HepG2 (cell line): ENCODE data around the gene ZFPL1. TPM values are rescaled to one million over a fixed set of nuclear protein-coding genes. Genes with fewer than 3 reads are reported as not detected.

ENCODE experiments used
- ATAC-seq: fragments of 200-7000 bp; cut with Tn5 transposase; 3 replicates; pipeline ENCODE4 v1.9.1; 2020; ENCODE audit warnings: mild to moderate bottlenecking, moderate library complexity
- BruUV-seq: library from RNA; stranded (reverse); fragments of 400-500 nt; replicated peaks from 2 replicates; lab custom pipeline; 2021; lab: Mats Ljungman, UMichigan
- CTCF ChIA-PET: fragments of 300-600 bp; formaldehyde crosslinking; extraction: SDS; loops from one replicate; lab custom pipeline; 2021; ENCODE audit warnings: low total read pairs, inconsistent platforms, low intra/inter-chr PET ratio; lab: Yijun Ruan, JAX
- POLR2A ChIA-PET: fragments of 350-600 bp; sonication (Branson Sonifier 250); formaldehyde crosslinking; loops from one replicate; lab custom pipeline; 2020; ENCODE audit warnings: antibody characterized with exemption, inconsistent platforms; lab: Yijun Ruan, JAX
- DNase-seq: peaks from one replicate; pipeline ENCODE4 v3.0.0-alpha.2; 2015; ENCODE audit warnings: low spot score
- FAIRE-seq: peaks from 3 replicates; lab custom pipeline; 2011; peaks lifted over from hg19 to GRCh38; lab: Jason Lieb, UNC
- H2AFZ ChIP-seq: one replicate; pipeline ENCODE4 v1.6.1; 2011; ENCODE audit warnings: low read length, inconsistent platforms
- H3K27ac ChIP-seq: fragments of 300-600 bp; 3 replicates; pipeline ENCODE4 v1.8.0; 2011; ENCODE audit warnings: mixed run types, mild to moderate bottlenecking, mixed read lengths, low read length, inconsistent platforms; ENCODE audit not compliant: insufficient read depth; ENCODE audit errors: extremely low read length
- H3K27me3 ChIP-seq, 2 experiments: fragments of 200-600 bp in 1 of 2; 2 replicates in 1 of 2; 3 replicates in 1 of 2; pipeline versions ENCODE4 v1.6.0 to v1.8.0; 2011; ENCODE audit warnings: low read length in 2 of 2, mild to moderate bottlenecking in 2 of 2, moderate library complexity in 2 of 2, inconsistent platforms in 1 of 2; ENCODE audit not compliant: insufficient read depth in 2 of 2, control insufficient read depth in 1 of 2
- H3K36me3 ChIP-seq, 2 experiments: fragments of 200-600 bp in 1 of 2; replicated peaks in 1 of 2; 2 replicates in 1 of 2; 3 replicates in 1 of 2; pipeline versions ENCODE4 v1.5.1 to v1.8.0; 2011; ENCODE audit warnings: low read length in 2 of 2, inconsistent platforms in 1 of 2; ENCODE audit not compliant: insufficient read depth in 2 of 2, control insufficient read depth in 1 of 2
- H3K4me1 ChIP-seq: 2 replicates; pipeline ENCODE4 v1.5.1; 2012; ENCODE audit warnings: low read length, inconsistent platforms; ENCODE audit not compliant: insufficient read depth
- H3K4me2 ChIP-seq: 2 replicates; pipeline ENCODE4 v1.6.0; 2011; ENCODE audit warnings: low read depth, low read length, inconsistent platforms
- H3K4me3 ChIP-seq, 3 experiments: fragments of 200-600 bp in 1 of 3; sonication (generic), shearing (Covaris generic) in 1 of 3; replicated peaks in 1 of 3; 2 replicates each; pipeline ENCODE4 v1.5.1; 2011 to 2016; ENCODE audit warnings: low read length in 3 of 3, inconsistent platforms in 2 of 3, low read depth in 2 of 3, mild to moderate bottlenecking in 2 of 3, control low read depth in 1 of 3, mixed read lengths in 1 of 3; ENCODE audit not compliant: insufficient read depth in 1 of 3
- H3K79me2 ChIP-seq: one replicate; pipeline ENCODE4 v1.6.1; 2011; ENCODE audit warnings: low read length, inconsistent platforms; ENCODE audit not compliant: insufficient read depth
- H3K9ac ChIP-seq: 2 replicates; pipeline ENCODE4 v1.6.0; 2011; ENCODE audit warnings: mild to moderate bottlenecking, low read depth, low read length, inconsistent platforms; ENCODE audit not compliant: insufficient read depth
- H3K9me3 ChIP-seq: 2 replicates; pipeline ENCODE4 v1.5.1; 2012; ENCODE audit warnings: mild to moderate bottlenecking, low read length
- H4K20me1 ChIP-seq: 2 replicates; pipeline ENCODE4 v1.6.0; 2011; ENCODE audit warnings: inconsistent platforms, mild to moderate bottlenecking, low read length, moderate library complexity; ENCODE audit not compliant: insufficient read depth
- POLR2A ChIP-seq, 2 experiments: IDR thresholded peaks; 2 replicates each; pipeline ENCODE4 v1.6.1; 2011; ENCODE audit warnings: low read depth in 2 of 2, low read length in 2 of 2, mild to moderate bottlenecking in 1 of 2, moderate library complexity in 1 of 2; ENCODE audit not compliant: insufficient read depth in 1 of 2
- POLR2AphosphoS5 ChIP-seq: IDR thresholded peaks from 2 replicates; pipeline ENCODE4 v1.6.1; 2012; ENCODE audit warnings: low read depth, low read length
- RBFOX2 ChIP-seq: fragments of 200-400 bp; formaldehyde crosslinking; IDR thresholded peaks from 2 replicates; pipeline ENCODE4 v1.6.1; 2017; ENCODE audit warnings: low read depth, mild to moderate bottlenecking, low read length
- STAG1 ChIP-seq: sonication (generic); formaldehyde crosslinking; IDR thresholded peaks from 2 replicates; pipeline ENCODE4 v1.4.0; 2020; ENCODE audit warnings: missing genetic modification reagents
- WGBS: methylation state at CpG from one replicate; pipeline ENCODE4 v1.1.6; 2017; ENCODE audit warnings: low lambda C conversion rate; 5-methylcytosine and 5-hydroxymethylcytosine counted together
- in situ Hi-C: cut with HindIII; loops from 2 replicates; pipeline ENCODE4 v1.10.0; 2017; ENCODE audit warnings: low pct_unique_long_range_greater_than_20kb; ENCODE audit not compliant: extremely low pct_ligation_motif_present
- intact Hi-C: fragments of 100-400 bp; cut with micrococcal nuclease; formaldehyde crosslinking; loops from one replicate; pipeline ENCODE4 v1.10.0; 2022; ENCODE audit not compliant: unreplicated experiment
- polyA plus RNA-seq, 8 experiments: library from polyadenylated mRNA; depleted of rRNA in 3 of 8; stranded (reverse) in 7 of 8; unstranded in 1 of 8; fragments of >200 nt; fragmentation: Illumina TruSeq in 4 of 8; extraction: Trizol in 4 of 8; gene quantifications; 2 replicates each; pipeline versions ENCODE4 v1.2.1 to v1.2.3, GENCODE V29; 2011 to 2016; ENCODE audit warnings: low read depth in 4 of 8, missing spikeins in 1 of 8, mixed read lengths in 1 of 8; ENCODE audit not compliant: insufficient read depth in 1 of 8
- total RNA-seq, 5 experiments: library from RNA; depleted of rRNA; stranded (reverse); fragments of >200 nt; fragmentation: Illumina TruSeq; extraction: Trizol; gene quantifications; 2 replicates each; pipeline ENCODE4 v1.2.3, GENCODE V29; 2016; ENCODE audit warnings: low read depth in 1 of 5
- TF ChIP-seq, protein P1 (sequence below): sonication (generic); formaldehyde crosslinking; IDR thresholded peaks from 2 replicates; pipeline ENCODE4 v1.4.0; 2020; ENCODE audit warnings: missing genetic modification reagents, mild to moderate bottlenecking, borderline replicate concordance

The ZFPL1 gene
- total and polyA plus RNA-seq, 2 of the 13 experiments (the other 11 are each of a cell fraction or from before 2014, with no cell fraction given) = 32.2 to 56.0 TPM

- H3K27ac ChIP-seq = no peak overlapping the region
- H3K36me3 ChIP-seq = peaks cover 47 to 75% of the 10 kb centered on the region in 2 experiments
- no peak overlapping the region for H3K9ac ChIP-seq
- DNase-seq = no peak
- H3K4me1 ChIP-seq = peaks cover 26% of the 10 kb centered on the region
- ATAC-seq = no peak
- H4K20me1 ChIP-seq = peaks cover 11% of the 10 kb centered on the region; the same call in 1 of the 2 replicates
- intact Hi-C loops (no loop called here), in situ Hi-C loops (no loop called here)
- peaks cover 33% of the 10 kb centered on the region for H3K79me2 ChIP-seq
- 96% methylated on average over 10 of the region's 12 CpGs for WGBS
- ChIA-PET POLR2A (interaction anchor here (0.6 to 2.8 kb wide), 6 partner anchors 9 to 292 kb away, joined by 3 to 12 read pairs (median 4); partner anchors contain the start of genes CAPN1, TM7SF2 and ZNHIT2), CTCF (no interaction called here)
- BruUV-seq = no TSS peak
- FAIRE-seq = no peak
- no peak overlapping the region for H3K4me3 ChIP-seq
- no peaks in the 10 kb centered on the region for H3K9me3 ChIP-seq
- no peak overlapping the region for H3K4me2 ChIP-seq
- TF ChIP-seq POLR2A (IDR thresholded peaks at IDR 0.05; ENCODE audit: insufficient read depth in 1 of 2, low read depth in 2 of 2, low read length in 2 of 2) (peak in 1 of 2 experiments; percentile 5; a peak in 1 of 4 replicates), RBFOX2 (peak; percentile 36; the same call in 1 of the 2 replicates), POLR2AphosphoS5 (peak; percentile 21; the same call in 1 of the 2 replicates), STAG1 (CRISPR knock-in tag) (no peak)
- TF ChIP-seq, protein P1, sequence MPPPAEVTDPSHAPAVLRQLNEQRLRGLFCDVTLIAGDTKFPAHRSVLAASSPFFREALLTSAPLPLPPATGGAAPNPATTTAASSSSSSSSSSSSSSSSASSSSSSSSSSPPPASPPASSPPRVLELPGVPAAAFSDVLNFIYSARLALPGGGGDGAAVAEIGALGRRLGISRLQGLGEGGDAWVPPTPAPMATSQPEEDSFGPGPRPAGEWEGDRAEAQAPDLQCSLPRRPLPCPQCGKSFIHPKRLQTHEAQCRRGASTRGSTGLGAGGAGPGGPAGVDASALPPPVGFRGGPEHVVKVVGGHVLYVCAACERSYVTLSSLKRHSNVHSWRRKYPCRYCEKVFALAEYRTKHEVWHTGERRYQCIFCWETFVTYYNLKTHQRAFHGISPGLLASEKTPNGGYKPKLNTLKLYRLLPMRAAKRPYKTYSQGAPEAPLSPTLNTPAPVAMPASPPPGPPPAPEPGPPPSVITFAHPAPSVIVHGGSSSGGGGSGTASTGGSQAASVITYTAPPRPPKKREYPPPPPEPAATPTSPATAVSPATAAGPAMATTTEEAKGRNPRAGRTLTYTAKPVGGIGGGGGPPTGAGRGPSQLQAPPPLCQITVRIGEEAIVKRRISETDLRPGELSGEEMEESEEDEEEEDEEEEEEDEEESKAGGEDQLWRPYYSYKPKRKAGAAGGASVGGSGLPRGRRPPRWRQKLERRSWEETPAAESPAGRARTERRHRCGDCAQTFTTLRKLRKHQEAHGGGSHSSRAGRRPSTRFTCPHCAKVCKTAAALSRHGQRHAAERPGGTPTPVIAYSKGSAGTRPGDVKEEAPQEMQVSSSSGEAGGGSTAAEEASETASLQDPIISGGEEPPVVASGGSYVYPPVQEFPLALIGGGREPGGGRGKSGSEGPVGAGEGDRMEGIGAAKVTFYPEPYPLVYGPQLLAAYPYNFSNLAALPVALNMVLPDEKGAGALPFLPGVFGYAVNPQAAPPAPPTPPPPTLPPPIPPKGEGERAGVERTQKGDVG (CRISPR knock-in tag) = no peak
- no peak overlapping the region for H2AFZ ChIP-seq
- no peaks in the 10 kb centered on the region; a peak in 1 of 5 replicates for H3K27me3 ChIP-seq
Observed at GRCh38 chr11:65127473-65128181, 43.6 kb downstream of the ZFPL1 start.
